Fibroblast of villous mesenchyme (primary cell): ENCODE measurements around the gene PFKFB2. TPM values are rescaled to one million over a fixed set of nuclear protein-coding genes. Genes with fewer than 3 reads are reported as not detected.
A peak's percentile ranks its signal among the peaks of the same experiment; 100 is the strongest.

ENCODE experiments used
- DNase-seq: peaks from one replicate; pipeline ENCODE4 v3.0.0-alpha.2; 2010; ENCODE audit warnings: low read depth
- H3K4me3 ChIP-seq: 2 replicates; pipeline ENCODE4 v1.5.1; 2011; ENCODE audit warnings: low read depth, mild to moderate bottlenecking, low read length
- total RNA-seq: library from RNA; depleted of rRNA; stranded (reverse); fragments of >200 nt; gene quantifications from 2 replicates; pipeline ENCODE4 v1.2.3, GENCODE V29; 2012
- TF ChIP-seq, protein P1 (sequence below): IDR thresholded peaks from 2 replicates; pipeline ENCODE4 v1.5.1; 2012; ENCODE audit warnings: low read depth, mild to moderate bottlenecking, low read length; ENCODE audit not compliant: insufficient read depth

The PFKFB2 gene
- total RNA-seq, 1 donor: 6.9 TPM

DNA sequence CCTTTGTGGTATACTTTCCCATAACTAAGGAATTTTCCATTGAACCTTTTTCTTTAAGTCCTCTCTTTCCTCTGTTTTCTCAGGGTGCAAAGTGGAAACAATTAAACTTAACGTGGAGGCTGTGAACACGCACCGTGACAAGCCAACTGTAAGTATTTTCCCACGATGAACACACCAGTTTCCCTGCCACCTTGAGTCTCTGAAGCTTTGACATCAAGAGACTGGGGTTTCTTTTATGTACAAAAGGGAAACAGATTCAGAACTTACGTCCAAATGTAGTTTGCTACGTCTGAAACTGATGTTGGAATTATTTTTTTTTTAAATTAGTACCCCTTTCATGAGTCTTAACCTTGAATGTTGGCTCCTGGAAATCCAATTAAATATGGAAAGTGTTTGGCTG is 18.4 kb downstream of the PFKFB2 start:
- DNase-seq: no peak
- TF ChIP-seq, protein P1, sequence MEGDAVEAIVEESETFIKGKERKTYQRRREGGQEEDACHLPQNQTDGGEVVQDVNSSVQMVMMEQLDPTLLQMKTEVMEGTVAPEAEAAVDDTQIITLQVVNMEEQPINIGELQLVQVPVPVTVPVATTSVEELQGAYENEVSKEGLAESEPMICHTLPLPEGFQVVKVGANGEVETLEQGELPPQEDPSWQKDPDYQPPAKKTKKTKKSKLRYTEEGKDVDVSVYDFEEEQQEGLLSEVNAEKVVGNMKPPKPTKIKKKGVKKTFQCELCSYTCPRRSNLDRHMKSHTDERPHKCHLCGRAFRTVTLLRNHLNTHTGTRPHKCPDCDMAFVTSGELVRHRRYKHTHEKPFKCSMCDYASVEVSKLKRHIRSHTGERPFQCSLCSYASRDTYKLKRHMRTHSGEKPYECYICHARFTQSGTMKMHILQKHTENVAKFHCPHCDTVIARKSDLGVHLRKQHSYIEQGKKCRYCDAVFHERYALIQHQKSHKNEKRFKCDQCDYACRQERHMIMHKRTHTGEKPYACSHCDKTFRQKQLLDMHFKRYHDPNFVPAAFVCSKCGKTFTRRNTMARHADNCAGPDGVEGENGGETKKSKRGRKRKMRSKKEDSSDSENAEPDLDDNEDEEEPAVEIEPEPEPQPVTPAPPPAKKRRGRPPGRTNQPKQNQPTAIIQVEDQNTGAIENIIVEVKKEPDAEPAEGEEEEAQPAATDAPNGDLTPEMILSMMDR: no peak
- no peak overlapping the region for H3K4me3 ChIP-seq

DNA sequence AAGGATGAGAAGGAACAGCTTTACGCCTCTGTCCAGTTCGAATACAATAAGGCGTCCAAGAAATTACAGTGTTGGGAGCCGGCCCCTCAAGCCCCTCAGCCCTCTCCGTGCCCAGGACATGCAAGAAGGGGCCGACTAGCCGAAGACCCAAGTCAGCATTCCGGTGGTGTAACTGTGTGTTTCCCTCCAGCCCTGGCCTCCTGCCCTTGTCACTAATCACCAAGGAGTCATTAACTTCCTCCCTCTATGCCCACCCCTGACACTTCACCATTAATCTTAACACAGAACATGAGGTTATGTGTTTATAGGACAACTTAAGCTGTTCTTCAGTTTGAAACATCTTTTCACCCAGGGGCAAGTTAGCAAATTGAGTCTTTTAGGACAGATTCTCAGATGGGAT is 19.2 kb downstream of the PFKFB2 start:
- TF ChIP-seq, protein P1: no peak
- H3K4me3 ChIP-seq: no peak overlapping the region
- no peak for DNase-seq

DNA sequence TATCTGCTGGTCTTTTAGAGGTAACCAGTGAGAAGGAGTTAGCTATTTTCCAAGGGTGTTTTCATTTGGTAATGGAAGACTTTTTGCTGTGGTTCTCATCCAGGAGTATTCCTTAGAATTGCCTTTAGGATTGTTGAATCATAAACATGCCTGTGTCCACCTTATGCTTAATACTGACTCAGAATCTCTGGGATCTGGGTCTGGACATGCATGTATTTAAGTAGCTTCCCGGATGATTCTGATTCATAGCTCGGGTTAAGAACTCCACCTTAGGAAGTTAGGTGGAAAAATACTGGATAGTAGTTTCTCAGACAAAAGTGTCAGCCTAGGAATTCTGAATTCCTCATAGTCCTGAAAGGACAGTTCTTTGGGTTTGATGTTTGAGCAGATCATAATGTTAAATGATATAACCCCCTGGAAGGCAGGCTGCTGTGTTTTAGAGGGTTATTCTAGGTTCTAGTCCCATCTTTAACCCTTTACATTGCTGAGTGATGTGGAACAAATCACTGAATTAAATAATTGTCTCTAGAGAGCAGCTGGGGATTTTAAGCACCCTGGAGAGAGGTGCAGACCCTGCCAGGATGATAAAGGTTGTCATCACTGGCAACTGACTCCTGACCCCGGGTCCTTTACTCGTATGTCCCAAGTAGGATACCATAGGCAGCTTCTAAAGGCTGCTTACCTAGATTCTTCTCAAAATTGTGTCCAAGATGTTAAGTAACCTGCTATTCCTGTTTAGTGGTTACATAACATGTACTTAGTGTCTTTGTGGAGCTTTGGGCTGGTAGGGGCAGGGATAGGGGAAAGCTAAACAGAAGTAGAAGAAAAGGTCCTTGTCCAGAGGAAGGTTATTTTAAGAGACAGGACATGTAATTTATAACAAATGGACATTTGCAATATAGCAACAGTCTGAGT is 21.1 kb downstream of the PFKFB2 start:
- TF ChIP-seq, protein P1: no peak
- H3K4me3 ChIP-seq: no peak overlapping the region
- no peak for DNase-seq

DNA sequence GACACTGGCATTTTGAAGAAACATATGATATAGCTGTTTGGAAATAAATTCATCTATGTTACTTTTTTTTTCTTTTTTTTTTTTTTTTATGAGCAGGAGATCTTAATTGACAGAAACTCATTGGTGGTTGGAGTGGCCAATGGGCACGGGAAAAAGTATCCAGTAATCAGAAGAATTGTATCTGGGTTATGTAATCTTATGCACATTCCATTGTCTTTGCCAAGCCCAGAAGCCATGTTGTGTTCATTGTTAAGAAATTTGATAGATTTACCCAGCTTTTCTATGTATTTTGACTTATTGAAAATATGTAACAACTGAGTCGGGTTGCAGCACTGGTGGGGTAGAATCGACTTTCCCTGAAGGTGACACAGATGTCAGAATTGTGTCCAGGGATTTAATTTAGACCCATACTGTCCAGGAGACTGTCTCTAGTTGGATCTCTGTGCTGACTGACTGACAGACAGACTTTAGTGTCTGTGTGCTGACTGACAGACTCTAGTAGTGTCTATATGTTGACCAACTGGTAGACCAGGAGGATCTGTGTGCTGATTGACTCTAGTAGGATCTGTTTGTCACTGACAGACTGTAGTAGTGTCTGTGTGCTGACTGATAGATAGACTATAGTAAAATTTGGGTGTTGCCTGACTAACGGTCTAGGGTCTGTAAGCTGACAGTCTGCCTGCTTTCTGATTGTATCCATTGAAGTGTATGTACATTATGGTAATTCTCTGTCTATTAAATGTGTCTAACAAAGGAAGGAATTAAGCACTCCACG is 23.3 kb downstream of the PFKFB2 start:
- TF ChIP-seq, protein P1: no peak
- no peak overlapping the region for H3K4me3 ChIP-seq
- no peak for DNase-seq

DNA sequence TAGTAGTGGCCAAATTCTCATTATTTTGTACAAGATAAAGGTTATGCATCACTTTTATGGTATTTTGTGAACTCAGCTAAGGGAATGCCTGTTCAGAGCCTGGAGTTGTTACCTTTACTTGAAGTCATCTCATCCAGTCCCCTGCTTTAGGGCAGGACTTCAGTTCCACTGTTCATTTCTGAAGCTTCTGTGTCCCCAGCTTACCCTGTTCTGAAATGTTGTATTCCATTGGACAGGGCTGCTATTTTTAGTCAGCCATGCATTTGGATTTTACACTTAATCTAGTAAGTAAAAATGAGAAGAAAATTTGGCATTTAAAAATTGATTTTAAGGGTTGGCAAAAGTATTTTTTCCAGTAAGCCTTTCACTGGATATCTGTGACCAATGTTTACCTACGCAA is 23.9 kb downstream of the PFKFB2 start:
- TF ChIP-seq, protein P1: no peak
- no peak overlapping the region for H3K4me3 ChIP-seq
- no peak for DNase-seq

DNA sequence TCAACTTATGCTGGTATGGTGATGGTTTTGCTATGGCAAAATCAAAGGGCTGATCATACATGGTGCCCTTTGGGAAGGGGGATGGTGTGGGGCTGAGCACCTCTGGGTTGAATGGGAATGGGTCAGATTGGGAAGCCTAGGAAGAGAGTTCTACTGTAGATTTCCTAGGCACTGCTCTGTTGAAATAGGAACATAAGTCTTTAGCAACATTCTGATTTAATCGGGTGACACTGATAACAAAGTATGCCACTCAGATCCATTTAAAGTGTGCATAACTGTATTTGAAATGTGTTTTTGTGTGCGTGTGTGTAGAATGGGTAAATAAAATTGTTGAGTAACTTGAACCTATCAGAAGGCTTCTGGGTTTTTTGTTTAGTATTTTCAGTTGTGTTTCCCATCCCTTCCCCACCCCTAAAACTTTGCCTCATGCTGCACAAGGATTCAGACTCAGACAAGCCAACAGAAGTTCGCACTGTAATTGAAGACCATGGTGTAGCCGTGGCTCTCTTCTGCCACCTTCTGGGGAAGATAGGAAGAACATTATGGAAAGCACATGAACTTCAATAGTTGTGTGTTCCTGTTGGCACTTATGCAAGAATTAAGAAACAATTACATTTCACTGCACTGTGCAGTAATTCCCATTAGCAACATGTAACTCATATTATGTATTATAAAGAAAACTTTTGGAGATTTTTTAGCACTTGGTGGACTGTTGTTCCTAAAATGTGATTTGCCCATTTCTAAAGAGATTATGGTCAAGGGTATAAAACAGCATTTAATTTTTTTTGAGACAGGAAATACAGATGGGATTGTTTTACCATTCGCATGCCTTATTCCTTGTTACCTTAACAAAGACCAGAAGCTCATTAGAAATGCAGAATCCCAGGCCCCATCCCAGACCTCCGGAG is 24.6 kb downstream of the PFKFB2 start:
- peak; percentile 82 for DNase-seq
- TF ChIP-seq, protein P1: peak; percentile 92
- H3K4me3 ChIP-seq: no peak overlapping the region
